A549 (cell line): Measurements from ENCODE around the gene RGS2.

ENCODE experiments used
- EP300 ChIP-seq, 2 experiments: fragments of >200 bp; sonication (Bioruptor Twin); formaldehyde crosslinking; IDR thresholded peaks; 2 replicates in 1 of 2; 3 replicates in 1 of 2; pipeline ENCODE4 v1.6.1; 2016 to 2017
- MAFK ChIP-seq: fragments of 450-650 bp; IDR thresholded peaks from 2 replicates; pipeline ENCODE4 v1.6.1; 2014; ENCODE audit not compliant: partially characterized antibody
- RAD21 ChIP-seq, 2 experiments: fragments of >200 bp in 1 of 2; sonication (Bioruptor Twin) in 1 of 2; formaldehyde crosslinking in 1 of 2; IDR thresholded peaks in 1 of 2; conservative IDR thresholded peaks in 1 of 2; 2 replicates in 1 of 2; 3 replicates in 1 of 2; pipeline ENCODE4 v1.6.1; 2012 to 2018; ENCODE audit warnings: inconsistent platforms in 1 of 2

GRCh38 chr1:192808518-192809306 lies at the start of gene RGS2:
- TF ChIP-seq MAFK (no peak), EP300 (IDR thresholded peaks at IDR 0.05) (no peak), RAD21 (conservative IDR thresholded peaks at IDR 0.05 in 1 of 2, IDR thresholded peaks at IDR 0.05 in 1 of 2) (peak; percentile 14 to 36; a peak in 2 of 5 replicates)
